Measurements from ENCODE around the gene JCAD. TPM values are rescaled to one million over a fixed set of nuclear protein-coding genes. Genes with fewer than 3 reads are reported as not detected.
"Not testable (repeated sequence)": the region's sequence is repeated elsewhere in the genome, so short reads cannot be mapped to it uniquely, and the experiment has no call there.

The JCAD gene
- polyA plus RNA-seq, 12 donors: 26.3 to 44.8 (median 29.6) TPM; not detected in 1

DNA sequence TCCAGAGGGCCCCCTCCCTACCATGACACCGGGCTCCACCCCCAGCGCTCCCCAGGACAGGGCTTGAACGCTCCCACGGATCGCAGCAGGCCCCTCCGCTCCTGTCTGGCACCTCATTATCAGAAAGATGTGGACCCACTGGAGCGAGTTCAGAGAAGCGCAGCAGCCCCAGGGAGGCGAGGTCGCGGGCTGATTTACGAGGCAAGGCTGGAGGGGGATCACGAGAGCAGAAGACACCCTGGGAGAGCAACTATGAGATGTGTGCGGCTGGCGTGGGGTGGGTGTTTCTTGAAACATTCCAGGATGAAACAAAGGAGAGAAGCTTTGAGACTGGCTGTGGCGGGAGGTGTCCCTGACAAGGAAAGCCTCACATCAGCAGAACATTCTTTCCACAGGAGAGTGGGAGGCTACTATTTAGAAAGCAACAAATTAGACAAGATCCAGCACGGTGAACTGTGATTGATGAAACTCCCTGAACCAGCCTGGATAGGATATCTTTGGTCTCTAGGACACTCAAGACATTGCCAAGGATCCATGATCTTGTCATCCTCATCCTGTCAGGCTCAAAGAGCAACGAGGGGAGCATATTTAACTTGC lies 66.0 kb downstream of the JCAD start:
- DNase-seq: no peak

DNA sequence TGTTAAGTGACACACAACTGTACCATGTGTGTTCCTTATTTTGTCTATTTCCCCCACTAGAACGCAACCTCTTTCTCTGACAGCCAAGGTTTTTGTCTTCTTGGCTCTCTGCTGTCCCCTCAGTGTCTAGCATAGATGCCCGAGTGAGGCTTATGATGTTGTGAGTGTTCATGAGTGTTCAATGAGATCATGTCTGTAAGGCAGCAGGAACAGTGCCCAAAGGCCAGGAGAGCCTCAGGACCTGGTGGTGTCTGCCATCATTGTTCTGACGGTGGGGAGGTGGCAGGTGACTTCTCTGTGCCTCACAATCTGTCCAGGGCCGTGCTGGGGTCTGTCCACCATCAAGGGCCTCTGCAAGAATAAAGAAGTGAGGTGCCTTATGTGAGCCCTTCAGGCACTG lies 66.5 kb downstream of the JCAD start:
- DNase-seq: no peak

- DNase-seq: no peak
Observed at GRCh38 chr10:29991382-29991781, 68.0 kb downstream of the JCAD start.

DNA sequence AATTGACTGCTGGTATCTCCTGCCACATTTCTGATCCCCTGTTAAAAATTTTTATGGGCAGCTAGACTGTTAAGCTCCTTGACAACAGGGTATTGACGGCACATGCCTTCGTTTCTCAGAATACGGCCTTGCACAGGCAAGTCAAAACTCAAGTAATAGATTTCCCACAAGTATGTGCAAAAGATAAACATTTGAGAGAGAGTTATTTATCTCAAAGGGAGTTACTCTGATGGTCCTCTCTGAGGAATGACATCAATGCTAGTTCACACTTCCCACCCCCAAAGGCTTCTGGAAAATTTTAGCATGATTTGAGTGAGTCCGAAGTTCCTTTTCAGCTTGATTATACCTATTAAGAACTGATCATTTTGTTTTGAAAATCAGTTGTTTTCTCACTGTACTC lies 71.9 kb downstream of the JCAD start:
- no peak for DNase-seq

DNA sequence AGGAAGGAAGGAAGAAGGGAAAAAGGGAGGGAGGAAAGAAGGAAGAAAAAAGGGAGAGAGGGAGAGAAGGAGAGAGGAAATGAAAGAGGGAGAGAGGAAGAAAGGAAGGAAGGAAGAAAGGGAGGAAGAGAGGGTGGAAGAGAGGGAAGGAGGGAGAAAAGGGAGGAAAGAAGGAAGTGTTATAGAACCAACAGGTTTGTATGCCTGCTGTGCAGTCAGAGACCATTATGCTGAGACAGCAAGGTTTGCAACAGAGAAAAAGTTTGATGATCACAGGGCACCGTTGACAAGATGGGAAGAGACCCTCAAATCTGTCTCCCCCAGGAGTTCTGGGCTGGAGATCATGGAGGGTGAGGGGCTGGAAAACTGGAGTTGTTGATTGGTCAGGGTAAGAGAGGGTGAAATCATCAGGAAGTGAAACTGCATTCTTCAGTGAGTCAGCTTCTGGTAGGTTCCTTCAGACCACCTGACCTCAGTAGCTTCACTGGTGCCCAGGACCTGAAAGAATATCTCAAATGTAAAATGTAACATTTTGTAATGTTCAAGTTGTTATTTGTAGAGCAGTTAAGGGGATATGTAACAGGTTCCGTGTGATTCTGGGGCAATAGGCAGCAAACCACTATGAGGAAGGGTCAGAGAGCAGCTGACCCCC lies 76.3 kb downstream of the JCAD start:
- DNase-seq: no peak

- DNase-seq: no peak
Observed at GRCh38 chr10:29981510-29981909, 77.9 kb downstream of the JCAD start.

- DNase-seq: no peak
Observed at GRCh38 chr10:29980084-29980483, 79.3 kb downstream of the JCAD start.

DNA sequence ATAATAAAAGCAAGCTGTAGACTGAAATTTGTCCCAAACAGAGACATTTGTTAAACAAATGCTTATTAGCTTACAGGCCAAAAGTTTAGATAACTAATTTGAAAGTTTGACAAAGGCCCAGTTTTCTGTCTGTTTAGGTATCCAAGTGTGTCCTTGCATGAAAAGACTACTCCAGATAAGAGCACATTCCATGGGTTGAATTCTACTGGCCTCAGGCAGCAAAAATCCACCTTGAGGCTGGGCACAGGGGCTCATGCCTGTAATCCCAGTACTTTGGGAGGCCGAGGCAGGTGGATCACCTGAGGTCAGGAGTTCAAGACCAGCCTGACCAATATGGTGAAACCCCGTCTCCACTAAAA lies 80.0 kb downstream of the JCAD start:
- DNase-seq: not testable (repeated sequence)

- DNase-seq: no peak
Observed at GRCh38 chr10:29977171-29977570, 82.2 kb downstream of the JCAD start.

DNA sequence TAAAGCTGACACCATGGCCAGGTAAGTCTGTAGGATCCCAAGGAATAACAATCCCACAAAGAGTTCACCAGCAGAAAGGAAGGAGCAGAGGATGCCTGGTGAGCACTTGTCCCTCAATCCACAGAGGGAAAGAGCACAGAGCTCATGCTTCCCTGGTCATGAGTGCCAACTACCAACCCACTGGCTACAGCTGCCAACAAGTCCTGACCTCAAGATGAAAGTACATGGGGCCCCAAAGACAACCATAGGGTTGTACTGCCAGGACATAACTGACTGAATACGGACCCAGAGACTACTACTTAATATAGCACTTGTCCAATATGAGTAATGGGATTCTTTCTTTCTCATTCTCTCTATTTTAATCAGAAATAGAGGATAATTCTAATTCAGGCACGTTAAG lies 83.3 kb downstream of the JCAD start:
- DNase-seq: no peak

DNA sequence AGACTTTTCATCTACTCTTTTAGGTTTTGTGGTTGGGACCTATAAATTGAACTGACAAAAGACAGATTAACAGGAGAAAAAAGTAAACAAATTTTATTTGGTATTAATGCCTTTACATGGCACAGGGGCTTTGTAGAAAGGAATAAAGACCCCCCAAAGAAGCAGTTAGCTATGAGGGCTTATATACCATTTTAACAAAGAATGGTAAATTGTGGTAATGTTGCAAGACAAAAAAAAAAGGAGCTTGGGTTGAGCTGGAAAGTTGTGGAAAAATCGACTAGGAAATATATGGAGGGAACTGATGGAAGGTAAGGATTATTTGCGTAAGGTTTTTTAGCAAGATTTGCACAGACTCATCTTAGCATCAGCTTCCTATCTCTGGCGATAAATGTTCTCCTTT lies 84.6 kb downstream of the JCAD start:
- DNase-seq: no peak

- peak; percentile 58 for DNase-seq
Observed at GRCh38 chr10:29973921-29974320, 85.5 kb downstream of the JCAD start.

GRCh38 chr10:29970576-29970975 lies 88.8 kb downstream of the JCAD start:
- DNase-seq: no peak

- DNase-seq: no peak
Observed at GRCh38 chr10:29970012-29970396, 89.4 kb downstream of the JCAD start.

- DNase-seq: no peak
Observed at GRCh38 chr10:29969255-29970011, 90.0 kb downstream of the JCAD start.

- no peak for DNase-seq
Observed at GRCh38 chr10:29968585-29968984, 90.8 kb downstream of the JCAD start.

DNA sequence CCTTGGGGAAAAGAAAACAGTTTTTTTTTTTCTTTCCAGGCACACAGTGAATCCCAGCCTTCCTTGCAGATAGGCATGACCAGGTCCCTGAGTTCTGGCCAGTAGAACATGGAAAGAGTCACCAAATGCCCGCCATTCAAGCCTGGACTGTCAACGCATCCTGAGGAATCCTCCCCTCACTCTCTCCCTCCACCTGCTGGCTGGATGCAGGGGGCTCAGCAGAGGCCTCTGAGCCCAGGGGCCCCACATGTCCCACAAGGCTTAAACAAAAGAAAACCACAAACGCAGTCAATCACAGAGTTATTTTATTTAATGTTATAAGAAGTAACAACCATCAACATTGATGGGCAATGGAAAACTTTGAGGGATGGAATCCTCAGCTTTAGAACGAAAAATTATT lies 93.1 kb downstream of the JCAD start:
- DNase-seq: no peak
